GM23338 (cell line): ENCODE data around the gene DLGAP4. TPM values are rescaled to one million over a fixed set of nuclear protein-coding genes. Genes with fewer than 3 reads are reported as not detected.

ENCODE experiments used
- ATAC-seq: fragments of 200-7000 bp; cut with Tn5 transposase; 3 replicates; pipeline ENCODE4 v1.9.1; 2020
- DNase-seq: peaks from one replicate; pipeline ENCODE4 v3.0.0-alpha.2; 2015; ENCODE audit warnings: low spot score
- H2AFZ ChIP-seq: fragments of 200-600 bp; sonication (generic); 2 replicates; pipeline ENCODE4 v1.8.0; 2016; ENCODE audit warnings: antibody characterized with exemption, mild to moderate bottlenecking, moderate library complexity
- H3F3A ChIP-seq: fragments of 200-600 bp; sonication (generic); replicated peaks from 2 replicates; pipeline ENCODE4 v1.8.0; 2017; ENCODE audit warnings: antibody characterized with exemption, mixed run types, low read depth
- H3K27ac ChIP-seq: fragments of 200-600 bp; sonication (generic); 2 replicates; pipeline ENCODE4 v1.6.1; 2016; ENCODE audit warnings: low read depth
- H3K27me3 ChIP-seq: fragments of 200-600 bp; sonication (generic); 2 replicates; pipeline ENCODE4 v1.8.0; 2016; ENCODE audit warnings: mild to moderate bottlenecking, mixed run types, moderate library complexity; ENCODE audit not compliant: insufficient read depth
- H3K36me3 ChIP-seq: fragments of 200-600 bp; sonication (generic); 2 replicates; pipeline ENCODE4 v1.8.0; 2016; ENCODE audit warnings: mild to moderate bottlenecking; ENCODE audit not compliant: insufficient read depth
- H3K4me1 ChIP-seq: fragments of 200-600 bp; sonication (generic); 2 replicates; pipeline ENCODE4 v1.8.0; 2016; ENCODE audit warnings: mild to moderate bottlenecking, moderate library complexity; ENCODE audit not compliant: insufficient read depth
- H3K4me2 ChIP-seq: fragments of 200-600 bp; sonication (generic); 2 replicates; pipeline ENCODE4 v1.7.1; 2017; ENCODE audit warnings: mixed run types
- H3K4me3 ChIP-seq: fragments of 200-600 bp; sonication (generic); 2 replicates; pipeline ENCODE4 v1.6.1; 2016; ENCODE audit warnings: mixed run types
- H3K79me2 ChIP-seq: fragments of 200-600 bp; sonication (generic); replicated peaks from 2 replicates; pipeline ENCODE4 v1.8.0; 2017; ENCODE audit warnings: mild to moderate bottlenecking; ENCODE audit not compliant: insufficient read depth
- H3K9me2 ChIP-seq: fragments of 200-600 bp; sonication (generic); 2 replicates; pipeline ENCODE4 v1.8.0; 2017; ENCODE audit not compliant: insufficient read depth
- H4K20me1 ChIP-seq: fragments of 200-600 bp; sonication (generic); replicated peaks from 2 replicates; pipeline ENCODE4 v1.8.0; 2017; ENCODE audit warnings: mild to moderate bottlenecking; ENCODE audit not compliant: insufficient read depth
- H3K27ac Mint-ChIP-seq: 2 replicates; pipeline ENCODE4 v1.8.0; 2020; ENCODE audit warnings: inconsistent platforms, mild to moderate bottlenecking, moderate library complexity, mixed read lengths
- H3K27me3 Mint-ChIP-seq: 3 replicates; pipeline ENCODE4 v1.8.0; 2022; ENCODE audit warnings: low read depth, mild to moderate bottlenecking, moderate library complexity, mixed read lengths, inconsistent platforms; ENCODE audit not compliant: insufficient read depth, poor library complexity
- H3K36me3 Mint-ChIP-seq: 3 replicates; pipeline ENCODE4 v1.8.0; 2021; ENCODE audit warnings: low read depth, mild to moderate bottlenecking, inconsistent platforms, moderate library complexity, mixed read lengths
- H3K4me1 Mint-ChIP-seq: 3 replicates; pipeline ENCODE4 v1.8.0; 2020; ENCODE audit warnings: mild to moderate bottlenecking, inconsistent platforms, mixed read lengths
- H3K4me3 Mint-ChIP-seq: 3 replicates; pipeline ENCODE4 v1.8.0; 2021; ENCODE audit warnings: moderate library complexity, mild to moderate bottlenecking, inconsistent platforms, mixed read lengths
- H3K9me3 Mint-ChIP-seq: 3 replicates; pipeline ENCODE4 v1.8.0; 2020; ENCODE audit warnings: moderate library complexity, mild to moderate bottlenecking, inconsistent platforms, mixed read lengths
- CTCF ChIP-seq, 2 experiments: fragments of 200-600 bp in 1 of 2; sonication (generic) in 1 of 2; conservative IDR thresholded peaks; 2 replicates each; pipeline versions ENCODE4 v1.5.1 to v1.6.1; 2016 to 2017; ENCODE audit warnings: antibody characterized with exemption in 2 of 2, low read depth in 2 of 2, mild to moderate bottlenecking in 2 of 2, moderate library complexity in 1 of 2
- ETS1 ChIP-seq: IDR thresholded peaks from 2 replicates; pipeline ENCODE4 v1.6.1; 2016; ENCODE audit warnings: antibody characterized with exemption
- EZH2 ChIP-seq: fragments of 200-600 bp; sonication (generic); IDR thresholded peaks from one replicate; pipeline ENCODE4 v1.8.0; 2017; ENCODE audit warnings: antibody characterized with exemption, mild to moderate bottlenecking, low read depth; ENCODE audit not compliant: unreplicated experiment
- EZH2phosphoT487 ChIP-seq: fragments of 200-600 bp; sonication (generic); IDR thresholded peaks from one replicate; pipeline ENCODE4 v1.8.1; 2018; ENCODE audit warnings: antibody characterized with exemption; ENCODE audit not compliant: unreplicated experiment
- NANOG ChIP-seq: IDR thresholded peaks from 2 replicates; pipeline ENCODE4 v1.6.1; 2016; ENCODE audit warnings: antibody characterized with exemption, borderline replicate concordance
- POLR2AphosphoS5 ChIP-seq: IDR thresholded peaks from 2 replicates; pipeline ENCODE4 v1.6.1; 2016; ENCODE audit warnings: antibody characterized with exemption, low read depth
- REST ChIP-seq: IDR thresholded peaks from one replicate; pipeline ENCODE4 v1.6.1; 2018; ENCODE audit warnings: antibody characterized with exemption; ENCODE audit not compliant: unreplicated experiment
- STAT1 ChIP-seq: IDR thresholded peaks from one replicate; pipeline ENCODE4 v1.6.1; 2016; ENCODE audit warnings: antibody characterized with exemption; ENCODE audit not compliant: unreplicated experiment
- ZNF462 ChIP-seq: fragments of 250-450 bp; sonication (Bioruptor Pico); IDR thresholded peaks from 2 replicates; pipeline ENCODE4 v1.5.0; 2020; ENCODE audit warnings: mild to moderate bottlenecking, moderate library complexity
- polyA plus RNA-seq: library from polyadenylated mRNA; unstranded; fragments of >200 nt; fragmentation: Nextera tagmentation; extraction: Ambion mirVana; gene quantifications from 2 replicates; pipeline ENCODE4 v1.2.1, GENCODE V29; 2016
- total RNA-seq: library from RNA; depleted of rRNA; stranded (reverse); fragments of >200 nt; shearing (Covaris generic); gene quantifications from 2 replicates; pipeline ENCODE4 v1.2.3, GENCODE V29; 2014

The DLGAP4 gene
- total and polyA plus RNA-seq, 2 experiments from 2014 or later: 46.1 to 52.2 TPM

- Histone ChIP-seq H3K27ac (no peak overlapping the region), H3K79me2 (peaks cover 47% of the 10 kb centered on the region), H3K36me3 (no peaks in the 10 kb centered on the region), H4K20me1 (peaks cover 40% of the 10 kb centered on the region), H3K4me3 (no peak overlapping the region), H3K4me2 (no peak overlapping the region), H3F3A (no peaks in the 10 kb centered on the region), H2AFZ (no peak overlapping the region), H3K9me2 (no peaks in the 10 kb centered on the region), H3K4me1 (no peaks in the 10 kb centered on the region; the same call in 1 of the 2 replicates), H3K27me3 (no peaks in the 10 kb centered on the region)
- Mint-ChIP-seq H3K27me3 (peaks cover 7% of the 10 kb centered on the region), H3K36me3 (no peaks in the 10 kb centered on the region; the same call in 1 of the 3 replicates), H3K4me3 (no peak overlapping the region), H3K4me1 (peaks cover 3% of the 10 kb centered on the region; the same call in 2 of the 3 replicates), H3K27ac (no peak overlapping the region), H3K9me3 (no peaks in the 10 kb centered on the region; the same call in 2 of the 3 replicates)
- no peak for DNase-seq
- TF ChIP-seq POLR2AphosphoS5 (no peak), NANOG (no peak), REST (no peak), EZH2phosphoT487 (no peak), CTCF (conservative IDR thresholded peaks at IDR 0.05; ENCODE audit: low read depth in 2 of 2) (no peak), ZNF462 (CRISPR knock-in tag) (no peak), ETS1 (no peak), EZH2 (no peak), STAT1 (no peak)
- ATAC-seq: no peak
Measured at GRCh38 chr20:36483919-36484808, 178.0 kb downstream of the DLGAP4 start.
